ENCODE data around the gene SLC6A9.

SLC6A9 gene

GRCh38 chr1:44031252-44032169 is at the start of gene SLC6A9:
Gene SLC6A9, minus strand, starts transcription at chr1:44031462. Its CDS starts 7,185 bp downstream, at chr1:44024277.
- DNase-seq = no peak

DNA sequence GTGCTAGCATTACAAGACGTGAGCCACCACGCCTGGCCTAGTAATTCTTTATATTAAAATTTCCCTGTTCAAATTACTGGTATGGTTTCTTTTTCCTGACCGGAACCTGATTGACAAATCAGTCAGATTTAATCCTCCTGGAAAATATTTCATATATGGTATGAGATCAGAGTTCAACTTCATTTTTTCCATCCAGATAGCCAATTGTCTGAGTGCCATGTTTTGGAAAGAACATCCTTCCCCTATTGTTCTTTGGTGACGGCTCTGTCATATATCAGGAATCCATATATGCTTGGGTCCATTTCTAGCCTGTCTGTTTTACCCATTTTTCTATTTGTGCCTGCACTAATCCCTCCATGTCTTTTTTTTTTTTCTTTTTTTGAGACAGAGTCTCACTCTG is 48.3 kb upstream of the SLC6A9 start:
- no peak for DNase-seq

- no peak for DNase-seq
Measured at GRCh38 chr1:44078104-44078503, 46.8 kb upstream of the SLC6A9 start.

- no peak for DNase-seq
Measured at GRCh38 chr1:44077421-44077820, 46.2 kb upstream of the SLC6A9 start.

DNA sequence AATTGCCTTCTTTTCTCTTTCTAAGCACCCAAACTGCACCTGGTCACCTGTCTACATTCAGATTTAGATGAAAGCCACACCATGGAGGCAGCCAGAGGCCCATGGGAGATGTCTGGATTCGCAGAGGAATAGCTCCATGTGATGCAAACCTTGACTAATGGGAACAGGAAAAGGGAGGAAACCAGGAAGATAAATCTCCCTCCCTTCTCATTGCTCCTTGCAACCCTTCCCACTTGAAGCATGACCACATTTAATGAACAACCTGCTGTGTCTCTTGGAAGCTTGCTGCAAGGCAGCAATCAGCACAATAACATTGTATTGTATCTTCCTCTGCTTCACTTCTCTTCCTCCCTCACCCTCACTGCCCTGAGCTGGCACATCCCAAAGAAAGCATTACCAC is 44.8 kb upstream of the SLC6A9 start:
- no peak for DNase-seq

- DNase-seq = no peak
Measured at GRCh38 chr1:44074415-44074814, 43.2 kb upstream of the SLC6A9 start.

DNA sequence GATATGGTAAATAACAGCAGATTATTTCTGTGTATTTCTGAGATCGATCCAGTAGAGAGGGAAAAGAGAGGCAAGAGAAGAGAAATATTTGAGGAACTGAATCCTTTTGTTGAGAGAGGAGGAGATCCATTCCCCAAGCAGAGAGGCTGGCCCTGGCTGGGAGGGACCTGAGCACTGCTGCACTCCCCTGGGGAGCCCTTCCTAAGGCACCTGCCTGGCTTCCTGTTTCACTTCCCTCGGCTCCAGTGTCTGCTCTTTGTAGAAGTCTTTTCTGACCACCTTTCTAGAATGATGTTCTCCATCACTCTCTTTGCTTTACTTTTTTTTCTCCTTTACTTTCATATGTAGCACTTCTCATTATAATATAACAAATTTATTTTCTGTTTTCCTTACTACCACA is 42.3 kb upstream of the SLC6A9 start:
- no peak for DNase-seq

DNA sequence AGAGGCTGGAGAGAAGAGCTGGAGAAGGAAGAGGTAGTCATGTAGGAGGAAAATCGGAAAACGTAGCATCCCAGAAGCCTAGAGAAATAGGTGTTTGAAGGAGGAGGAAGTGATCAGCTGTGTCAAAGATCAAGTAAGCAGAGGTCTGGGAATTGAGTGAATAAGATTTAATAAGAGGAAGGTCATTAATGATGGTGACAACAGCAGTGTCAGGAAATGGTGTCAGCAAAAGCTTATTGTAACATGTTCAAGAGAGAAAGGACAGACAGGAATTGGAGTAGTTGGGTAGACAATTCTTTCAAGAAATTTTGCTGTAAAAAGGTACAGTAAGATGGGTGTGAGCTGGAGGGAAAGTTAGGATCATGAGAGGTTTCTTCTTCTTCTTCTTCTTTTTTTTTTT is 41.6 kb upstream of the SLC6A9 start:
- DNase-seq = no peak

DNA sequence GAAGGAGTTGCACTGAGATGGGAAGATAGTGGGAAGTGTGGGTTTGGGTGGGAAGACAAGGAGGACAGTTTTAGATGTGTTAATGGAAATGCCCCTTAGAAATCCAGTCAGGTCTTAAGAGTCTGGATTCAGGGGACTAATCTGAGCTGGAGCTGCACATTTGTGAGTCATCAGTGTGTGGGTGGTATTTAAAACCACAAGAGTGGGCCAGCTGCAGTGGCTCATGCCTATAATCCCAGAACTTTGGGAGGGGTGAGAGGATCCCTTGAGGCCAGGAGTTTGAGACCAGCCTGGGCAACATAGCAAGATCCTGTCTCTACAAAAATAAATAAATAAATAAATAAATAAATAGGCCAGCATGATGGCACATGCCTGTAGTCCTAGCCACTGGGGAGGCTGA is 40.9 kb upstream of the SLC6A9 start:
- DNase-seq = no peak

DNA sequence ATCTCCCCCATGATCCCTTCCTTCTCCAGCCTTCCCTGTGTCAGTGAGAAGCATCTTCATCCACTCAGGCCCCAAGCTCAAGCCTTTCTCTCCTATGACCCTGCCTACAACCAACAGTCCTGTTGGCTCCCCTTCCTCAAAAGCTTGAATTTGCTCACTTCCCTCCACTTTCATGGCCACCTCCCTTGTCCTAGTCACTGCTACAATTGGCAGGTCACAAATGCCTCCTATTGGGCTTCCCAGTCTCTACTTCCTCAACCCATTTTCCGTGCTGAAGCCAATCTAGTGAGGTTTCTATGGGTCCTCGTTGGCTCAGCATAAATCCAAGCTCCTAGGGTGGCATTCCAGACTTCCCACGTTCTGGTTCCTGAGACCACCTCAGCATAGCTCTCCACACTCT is 40.2 kb upstream of the SLC6A9 start:
- DNase-seq = no peak

DNA sequence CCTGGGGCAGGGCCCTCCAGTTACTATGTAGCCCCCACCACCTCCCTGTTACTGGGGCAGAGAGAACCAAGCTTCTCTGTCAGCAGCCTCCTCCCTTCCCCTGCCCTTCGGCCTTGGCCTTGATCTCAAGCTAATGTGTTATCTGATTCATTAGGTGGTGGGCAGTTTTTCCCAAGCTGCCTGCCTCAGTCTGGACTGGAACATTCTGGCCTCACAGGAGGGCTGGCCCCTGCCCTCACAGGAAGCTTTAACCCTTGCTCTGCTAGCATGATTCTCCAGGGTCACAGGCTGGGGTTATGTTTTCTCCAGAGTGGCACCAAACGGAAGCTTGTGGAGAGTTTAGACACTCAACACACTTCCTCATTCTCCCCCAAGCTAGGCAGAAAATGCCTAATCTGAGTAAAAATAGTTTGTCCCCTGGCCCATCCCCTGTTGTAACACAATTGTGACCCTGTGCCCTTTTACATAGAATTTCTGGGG is 37.2 kb upstream of the SLC6A9 start:
- no peak for DNase-seq

DNA sequence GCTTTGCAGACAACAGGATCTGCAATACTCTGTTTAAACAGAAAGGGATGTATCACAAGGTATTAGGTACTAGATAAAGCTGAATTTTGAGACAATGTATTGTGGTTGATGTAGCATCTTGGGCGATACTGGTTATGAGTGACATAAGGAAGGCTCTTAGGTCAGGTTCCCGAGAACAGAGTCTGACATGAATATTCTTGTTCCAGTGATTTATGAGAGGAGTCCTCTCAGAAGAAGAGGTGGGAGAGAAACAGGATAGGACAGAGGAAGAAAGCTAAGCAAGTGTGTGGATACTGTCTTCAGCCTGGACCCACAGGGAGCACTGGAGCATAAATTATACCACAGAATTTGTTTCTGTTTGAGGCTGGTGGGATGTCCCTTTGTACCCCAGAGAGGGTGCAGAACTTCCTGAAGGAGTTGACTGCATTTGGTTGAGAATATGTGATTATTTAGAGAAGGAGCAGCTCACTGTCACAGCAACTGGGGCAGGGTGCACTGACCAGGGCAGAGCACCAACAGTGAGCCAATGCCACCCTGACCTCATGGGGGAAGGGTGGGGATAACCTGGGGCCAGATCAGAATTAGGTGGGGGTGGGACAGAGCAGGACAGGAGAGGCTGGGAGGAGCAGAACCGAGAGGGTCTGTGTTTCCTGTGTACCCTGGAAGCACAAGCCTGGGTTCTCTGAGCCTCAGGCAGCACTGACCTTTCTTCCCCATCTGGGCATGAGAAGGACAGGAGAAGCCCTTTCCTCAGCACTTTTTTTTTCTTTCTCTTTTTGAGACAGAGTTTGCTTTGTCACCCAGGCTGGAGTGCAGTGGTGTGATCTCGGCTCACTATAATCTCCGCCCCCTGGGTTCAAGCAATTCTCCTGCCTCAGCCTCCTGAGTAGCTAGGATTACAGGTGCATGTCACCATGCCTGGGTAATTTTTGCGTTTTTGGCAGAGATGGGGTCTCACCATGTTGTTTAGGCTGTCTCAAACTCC is 36.3 kb upstream of the SLC6A9 start:
- DNase-seq = no peak

DNA sequence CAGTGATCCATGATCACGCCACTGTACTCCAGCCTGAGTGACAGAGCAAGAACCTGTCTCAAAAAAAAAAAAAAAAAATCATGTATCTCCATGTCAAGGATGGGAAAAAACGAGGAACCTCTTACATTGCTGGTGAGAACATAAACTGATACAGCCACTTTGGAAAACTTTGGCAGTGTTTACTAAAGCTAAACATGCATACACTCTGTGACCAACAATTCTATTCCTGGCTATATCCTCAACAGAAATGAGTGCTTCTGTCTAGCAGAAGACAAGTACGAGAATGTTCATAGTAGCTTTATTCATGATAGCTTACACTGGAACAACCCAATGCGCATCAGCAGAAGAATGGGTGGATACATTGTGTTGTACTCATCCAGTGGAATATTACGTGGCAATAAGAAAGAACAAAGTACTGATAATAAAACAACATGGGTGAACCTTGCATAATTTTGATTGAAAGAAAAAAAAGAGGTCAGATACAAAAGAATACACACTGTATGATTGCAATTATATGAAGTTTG is 31.5 kb upstream of the SLC6A9 start:
- DNase-seq = no peak

DNA sequence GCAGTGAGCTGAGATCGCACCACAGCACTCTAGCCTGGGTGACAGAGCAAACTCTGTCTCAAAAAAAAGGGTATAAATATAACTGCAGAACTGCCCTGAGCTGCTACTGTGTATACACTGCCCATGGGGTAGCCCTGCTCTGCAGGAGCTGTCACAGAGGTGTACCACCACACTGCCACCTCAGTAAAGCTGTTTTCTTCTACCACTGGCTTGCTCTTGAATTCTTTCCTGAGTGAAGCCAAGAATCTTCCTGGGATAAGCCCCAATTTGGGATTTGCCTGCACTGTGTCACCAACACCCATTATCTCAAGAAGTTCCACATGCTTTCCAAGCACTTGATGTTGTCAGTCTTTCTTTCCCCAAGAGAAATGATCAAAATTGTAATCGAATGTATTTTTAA is 30.6 kb upstream of the SLC6A9 start:
- no peak for DNase-seq

DNA sequence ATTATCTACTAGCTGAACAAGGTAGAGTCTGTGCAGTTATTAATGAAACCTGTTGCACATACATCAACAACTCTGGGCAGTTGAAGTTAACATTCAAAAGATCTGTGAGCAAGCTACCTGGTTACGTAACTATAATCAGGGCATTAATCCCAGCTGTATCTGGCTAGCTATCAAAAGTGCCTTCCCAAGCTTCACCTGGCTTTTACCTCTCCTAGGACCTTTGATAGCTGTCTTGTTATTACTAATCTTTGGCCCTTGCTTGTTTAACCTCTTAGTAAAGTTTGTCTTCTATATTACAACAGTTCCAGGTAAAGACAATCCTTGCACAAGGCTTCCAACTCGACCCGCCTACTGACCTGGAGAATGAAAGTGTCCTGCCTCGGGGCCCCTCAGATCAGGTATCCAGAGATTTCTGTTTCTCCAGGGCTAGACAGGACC is 29.6 kb upstream of the SLC6A9 start:
- DNase-seq = no peak

DNA sequence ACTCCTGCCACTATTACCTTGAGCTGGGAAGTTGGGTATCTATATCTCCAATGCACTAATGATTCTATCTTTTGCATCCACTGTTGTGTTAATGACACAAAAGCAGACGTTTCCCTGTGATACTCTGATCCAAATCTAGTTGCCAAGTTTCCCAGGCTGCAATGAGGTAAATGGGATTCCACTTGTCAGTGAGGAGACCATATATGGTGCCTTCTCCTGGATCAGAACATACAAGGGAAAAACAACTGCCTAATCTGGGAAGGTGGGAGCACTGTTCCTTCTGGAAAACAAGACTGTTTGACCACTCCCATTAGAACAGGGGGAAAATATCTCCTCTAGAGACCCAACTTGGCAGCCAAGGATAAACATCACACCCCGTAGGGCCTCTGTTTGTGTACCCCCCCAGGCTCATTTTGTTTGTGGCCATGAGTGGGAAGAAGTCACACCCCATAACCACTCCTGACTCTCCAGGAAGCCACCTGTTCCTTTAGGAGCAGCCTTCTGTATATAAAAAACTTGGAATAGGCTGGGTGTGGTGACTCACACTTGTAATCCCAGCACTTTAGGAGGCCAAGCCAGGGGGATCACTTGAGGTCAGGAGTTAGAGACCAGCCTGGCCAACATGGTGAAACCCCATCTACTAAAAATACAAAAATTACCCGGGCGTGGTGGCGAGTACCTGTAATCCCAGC is 28.5 kb upstream of the SLC6A9 start:
- DNase-seq = no peak

DNA sequence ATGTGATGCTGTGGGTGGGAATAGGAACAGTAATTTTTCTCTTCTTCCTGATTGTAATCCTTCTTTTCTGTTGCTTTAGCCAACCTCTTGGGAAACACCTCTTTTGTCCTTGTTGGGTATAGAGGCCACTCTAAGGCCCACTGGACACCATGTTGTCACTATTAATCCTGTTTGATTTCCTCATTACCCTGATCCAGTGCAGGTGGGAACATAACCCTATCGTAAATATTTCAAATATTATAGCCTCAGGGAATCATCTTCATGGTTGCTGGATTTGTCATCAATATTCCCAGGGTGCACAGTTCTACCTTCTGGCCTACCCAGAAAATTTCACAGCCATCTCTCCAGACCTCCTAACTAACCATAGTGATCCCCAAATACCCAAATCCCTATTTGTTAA is 27.9 kb upstream of the SLC6A9 start:
- DNase-seq = no peak

- no peak for DNase-seq
Measured at GRCh38 chr1:44057293-44057692, 26.0 kb upstream of the SLC6A9 start.

GRCh38 chr1:44053394-44053793 is 22.1 kb upstream of the SLC6A9 start:
- DNase-seq = no peak

DNA sequence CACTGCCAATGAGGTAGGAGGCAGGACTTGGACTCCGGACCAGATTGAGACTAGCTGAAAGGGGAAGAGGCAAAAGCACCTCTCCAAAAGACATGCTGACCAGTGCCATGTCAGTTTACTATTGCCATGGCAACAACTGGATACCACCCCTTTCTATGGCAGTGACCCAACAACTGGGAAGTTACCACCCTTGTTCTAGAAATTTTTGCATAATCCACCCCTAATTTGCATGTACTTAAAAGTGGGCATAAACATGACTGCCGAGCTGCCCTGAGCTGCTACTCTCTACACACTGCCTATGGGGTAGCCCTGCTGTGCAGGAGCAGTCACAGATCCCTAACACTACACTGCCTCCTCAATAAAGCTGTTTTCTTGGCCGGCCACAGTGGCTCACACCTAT is 19.0 kb upstream of the SLC6A9 start:
- no peak for DNase-seq

DNA sequence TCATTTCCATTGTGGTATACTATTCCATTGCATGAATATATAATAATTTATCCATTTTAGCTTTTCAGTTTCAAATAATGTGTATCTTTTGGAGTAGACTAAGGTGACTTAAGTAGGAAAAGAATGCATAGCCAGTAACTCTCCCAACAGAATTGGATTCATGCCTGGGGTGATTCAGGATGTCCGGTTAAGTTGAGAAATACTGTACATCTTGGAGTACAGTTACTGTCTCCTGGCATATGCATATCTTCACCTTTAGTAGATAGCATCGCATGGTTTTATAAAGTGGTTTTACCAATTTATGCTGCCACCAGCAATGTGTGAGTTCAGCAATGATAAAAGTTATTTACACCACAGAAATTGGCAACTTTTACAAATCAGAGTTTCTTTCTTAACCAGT is 18.6 kb upstream of the SLC6A9 start:
- DNase-seq = no peak

GRCh38 chr1:44048532-44049215 is 17.4 kb upstream of the SLC6A9 start:
- no peak for DNase-seq
